Fibroblast of lung (primary cell): ENCODE data around the gene MAP3K7CL. TPM values are rescaled to one million over a fixed set of nuclear protein-coding genes. Genes with fewer than 3 reads are reported as not detected.

Experiments used
- DNase-seq, 2 donors: peaks; one replicate each; pipeline versions ENCODE4 v3.0.0 to v3.0.0-alpha.2; 2010; ENCODE audit warnings: low read depth in 2 of 2
- H2AFZ ChIP-seq: 2 replicates; pipeline ENCODE4 v1.5.1; 2012; ENCODE audit warnings: low read length, control low read depth, inconsistent platforms
- H3K27ac ChIP-seq: 2 replicates; pipeline ENCODE4 v1.5.1; 2011; ENCODE audit warnings: low read length, control low read depth; ENCODE audit not compliant: insufficient read depth
- H3K27me3 ChIP-seq: 2 replicates; pipeline ENCODE4 v1.5.1; 2011; ENCODE audit warnings: mild to moderate bottlenecking, low read length; ENCODE audit not compliant: control insufficient read depth, insufficient read depth
- H3K36me3 ChIP-seq: 2 replicates; pipeline ENCODE4 v1.5.1; 2011; ENCODE audit warnings: low read length; ENCODE audit not compliant: control insufficient read depth, insufficient read depth
- H3K4me1 ChIP-seq: 2 replicates; pipeline ENCODE4 v1.5.1; 2011; ENCODE audit warnings: low read length; ENCODE audit not compliant: control insufficient read depth, insufficient read depth; ENCODE audit errors: extremely low read depth
- H3K4me2 ChIP-seq: 2 replicates; pipeline ENCODE4 v1.5.1; 2011; ENCODE audit warnings: low read length, control low read depth; ENCODE audit not compliant: insufficient read depth; ENCODE audit errors: extremely low read depth
- H3K4me3 ChIP-seq, 4 experiments: fragments of 200-600 bp in 1 of 4; sonication (generic) in 1 of 4; replicated peaks in 1 of 4; 2 replicates each; pipeline ENCODE4 v1.5.1; 2011 to 2016; ENCODE audit warnings: low read length in 4 of 4, low read depth in 3 of 4, mild to moderate bottlenecking in 3 of 4, control low read depth in 2 of 4, inconsistent platforms in 1 of 4, mixed read lengths in 1 of 4; ENCODE audit not compliant: insufficient read depth in 1 of 4; ENCODE audit errors: control extremely low read depth in 1 of 4
- H3K79me2 ChIP-seq: 2 replicates; pipeline ENCODE4 v1.5.1; 2012; ENCODE audit warnings: mild to moderate bottlenecking, low read length, inconsistent platforms; ENCODE audit not compliant: control insufficient read depth, insufficient read depth
- H3K9ac ChIP-seq: 2 replicates; pipeline ENCODE4 v1.5.1; 2011; ENCODE audit warnings: mild to moderate bottlenecking, low read length, control low read depth; ENCODE audit not compliant: insufficient read depth
- H3K9me3 ChIP-seq: 2 replicates; pipeline ENCODE4 v1.5.1; 2012; ENCODE audit warnings: low read depth, low read length; ENCODE audit not compliant: control insufficient read depth, insufficient read depth
- H4K20me1 ChIP-seq: 2 replicates; pipeline ENCODE4 v1.5.1; 2011; ENCODE audit warnings: low read length; ENCODE audit not compliant: control insufficient read depth, insufficient read depth; ENCODE audit errors: extremely low read depth
- CTCF ChIP-seq, 2 donors: IDR thresholded peaks in 1 of 2; conservative IDR thresholded peaks in 1 of 2; 1 replicate in 1 of 2; 2 replicates in 1 of 2; pipeline ENCODE4 v1.5.1; 2011 to 2012; ENCODE audit warnings: low read length in 2 of 2, control low read depth in 1 of 2, inconsistent platforms in 1 of 2, low read depth in 1 of 2, mild to moderate bottlenecking in 1 of 2
- EZH2 ChIP-seq: IDR thresholded peaks from 2 replicates; pipeline ENCODE4 v1.5.1; 2012; ENCODE audit warnings: low read length, control low read depth, mild to moderate bottlenecking; ENCODE audit errors: missing control alignments
- polyA plus RNA-seq, 2 donors: library from polyadenylated mRNA; depleted of rRNA in 1 of 2; stranded (reverse) in 1 of 2; unstranded in 1 of 2; fragments of >200 nt; gene quantifications; 2 replicates each; pipeline ENCODE4 v1.2.1, GENCODE V29; 2011 to 2012; ENCODE audit warnings: missing spikeins in 1 of 2
- total RNA-seq: library from RNA; depleted of rRNA; stranded (reverse); fragments of >200 nt; gene quantifications from 2 replicates; pipeline ENCODE4 v1.2.1, GENCODE V29; 2014

The MAP3K7CL gene
- total and polyA plus RNA-seq, 2 donors (not counting 1 experiment from before 2014, with no cell fraction given), result 58.3 to 176 TPM

GRCh38 chr21:29170944-29171343 is 40.5 kb downstream of the MAP3K7CL start:
- H4K20me1 ChIP-seq, result no peaks in the 10 kb centered on the region
- no peaks in the 10 kb centered on the region for H3K79me2 ChIP-seq
- H3K4me1 ChIP-seq, result peaks cover 10% of the 10 kb centered on the region
- H3K27me3 ChIP-seq, result no peaks in the 10 kb centered on the region
- H2AFZ ChIP-seq, result no peak overlapping the region
- no peaks in the 10 kb centered on the region for H3K36me3 ChIP-seq
- H3K9me3 ChIP-seq, result no peaks in the 10 kb centered on the region
- TF ChIP-seq EZH2, result no peak
- no peak for TF ChIP-seq CTCF (conservative IDR thresholded peaks at IDR 0.05 in 1 of 2, IDR thresholded peaks at IDR 0.05 in 1 of 2; ENCODE audit: low read depth in 1 of 2, low read length in 2 of 2)
- no peak overlapping the region for H3K9ac ChIP-seq
- DNase-seq, result no peak
- H3K27ac ChIP-seq, result no peak overlapping the region
- peak overlapping the region; percentile 11 for H3K4me2 ChIP-seq
- no peak overlapping the region for H3K4me3 ChIP-seq

GRCh38 chr21:29172282-29172681 is 41.8 kb downstream of the MAP3K7CL start:
- no peak overlapping the region for H3K27ac ChIP-seq
- no peak for DNase-seq
- H4K20me1 ChIP-seq, result no peaks in the 10 kb centered on the region
- H3K9me3 ChIP-seq, result no peaks in the 10 kb centered on the region
- H3K4me3 ChIP-seq, result no peak overlapping the region
- no peaks in the 10 kb centered on the region for H3K36me3 ChIP-seq
- H3K4me2 ChIP-seq, result no peak overlapping the region
- TF ChIP-seq CTCF (conservative IDR thresholded peaks at IDR 0.05 in 1 of 2, IDR thresholded peaks at IDR 0.05 in 1 of 2; ENCODE audit: low read depth in 1 of 2, low read length in 2 of 2), result no peak
- no peak for TF ChIP-seq EZH2
- no peak overlapping the region for H2AFZ ChIP-seq
- no peak overlapping the region for H3K9ac ChIP-seq
- no peaks in the 10 kb centered on the region for H3K79me2 ChIP-seq
- H3K27me3 ChIP-seq, result no peaks in the 10 kb centered on the region
- H3K4me1 ChIP-seq, result peaks cover 12% of the 10 kb centered on the region

GRCh38 chr21:29174607-29175013 is 44.2 kb downstream of the MAP3K7CL start:
- no peaks in the 10 kb centered on the region for H4K20me1 ChIP-seq
- H3K4me2 ChIP-seq, result peak overlapping the region; percentile 67
- H3K4me1 ChIP-seq, result peaks cover 12% of the 10 kb centered on the region
- no peaks in the 10 kb centered on the region for H3K79me2 ChIP-seq
- no peaks in the 10 kb centered on the region for H3K27me3 ChIP-seq
- DNase-seq, result peak in 1 of 2 donors; percentile 67
- peak overlapping the region; percentile 62 for H2AFZ ChIP-seq
- H3K36me3 ChIP-seq, result no peaks in the 10 kb centered on the region
- H3K27ac ChIP-seq, result peak overlapping the region; percentile 70
- peak overlapping the region in 2 of 4 experiments; percentile 2 to 4 for H3K4me3 ChIP-seq
- H3K9ac ChIP-seq, result peak overlapping the region; percentile 9
- TF ChIP-seq CTCF (conservative IDR thresholded peaks at IDR 0.05 in 1 of 2, IDR thresholded peaks at IDR 0.05 in 1 of 2; ENCODE audit: low read depth in 1 of 2, low read length in 2 of 2) (no peak), EZH2 (no peak)
- no peaks in the 10 kb centered on the region for H3K9me3 ChIP-seq
